D721Med (cell line): Measurements from ENCODE around the gene SESTD1.

Experiments used
- DNase-seq: peaks from one replicate; pipeline ENCODE4 v3.0.0; 2011; ENCODE audit warnings: low spot score; ENCODE audit not compliant: insufficient read length
- FAIRE-seq: peaks from 2 replicates; lab custom pipeline; 2011; peaks lifted over from hg19 to GRCh38; lab: Jason Lieb, UNC
- CTCF ChIP-seq: IDR thresholded peaks from 2 replicates; pipeline ENCODE4 v1.5.1; 2012; ENCODE audit warnings: mild to moderate bottlenecking, control low read depth; ENCODE audit not compliant: insufficient read depth; ENCODE audit errors: missing control alignments

SESTD1 gene

GRCh38 chr2:179123272-179123662, 141.4 kb downstream of the SESTD1 start:
- DNase-seq (no peak), FAIRE-seq (no peak)
- TF ChIP-seq CTCF: no peak

- DNase-seq (no peak), FAIRE-seq (no peak)
- no peak for TF ChIP-seq CTCF
Observed at GRCh38 chr2:179107737-179108136, 156.9 kb downstream of the SESTD1 start.

GRCh38 chr2:179106676-179107428, 157.8 kb downstream of the SESTD1 start:
- FAIRE-seq (no peak), DNase-seq (no peak)
- no peak for TF ChIP-seq CTCF

GRCh38 chr2:179106342-179106675, 158.3 kb downstream of the SESTD1 start:
- no peak for TF ChIP-seq CTCF
- DNase-seq: no peak
- FAIRE-seq: peak; percentile 46

- DNase-seq: no peak
- TF ChIP-seq CTCF: no peak
- no peak for FAIRE-seq
Observed at GRCh38 chr2:179104736-179105135, 159.9 kb downstream of the SESTD1 start.

- FAIRE-seq: no peak
- TF ChIP-seq CTCF: no peak
- no peak for DNase-seq
Observed at GRCh38 chr2:179098080-179098689, 166.4 kb downstream of the SESTD1 start.

GRCh38 chr2:179097131-179097530, 167.5 kb downstream of the SESTD1 start:
- FAIRE-seq (no peak), DNase-seq (no peak)
- TF ChIP-seq CTCF: no peak
